Neural cell (in vitro differentiated cells): ENCODE data around the gene KCTD15. TPM values are rescaled to one million over a fixed set of nuclear protein-coding genes. Genes with fewer than 3 reads are reported as not detected.

ENCODE experiments used
- H2AFZ ChIP-seq: fragments of 200-600, 300-800 bp; sonication (generic), shearing (Covaris generic); 2 replicates; pipeline ENCODE4 v1.6.0; 2014; ENCODE audit warnings: low read depth, mild to moderate bottlenecking, antibody characterized with exemption, low read length, moderate library complexity
- H3F3A ChIP-seq: fragments of 200-600 bp; shearing (Covaris generic); 2 replicates; pipeline ENCODE4 v1.6.1; 2016; ENCODE audit warnings: mild to moderate bottlenecking, moderate library complexity, mixed read lengths, antibody characterized with exemption, low read length; ENCODE audit not compliant: insufficient read depth, poor library complexity, severe bottlenecking
- H3K27ac ChIP-seq: fragments of 200-600, 300-800 bp; sonication (generic), shearing (Covaris generic); 2 replicates; pipeline ENCODE4 v1.5.1; 2014; ENCODE audit warnings: mild to moderate bottlenecking, low read length, moderate library complexity
- H3K27me3 ChIP-seq: fragments of 300-800, 200-600 bp; sonication (generic), shearing (Covaris generic); 2 replicates; pipeline ENCODE4 v1.6.0; 2014; ENCODE audit warnings: mild to moderate bottlenecking, low read depth, low read length, moderate library complexity; ENCODE audit not compliant: insufficient read depth
- H3K36me3 ChIP-seq: fragments of 300-800, 200-600 bp; sonication (generic), shearing (Covaris generic); 2 replicates; pipeline ENCODE4 v1.5.1; 2014; ENCODE audit warnings: mild to moderate bottlenecking, antibody characterized with exemption, low read length, moderate library complexity; ENCODE audit not compliant: insufficient read depth
- H3K4me2 ChIP-seq: fragments of 300-800, 200-600 bp; sonication (generic), shearing (Covaris generic); 2 replicates; pipeline ENCODE4 v1.6.0; 2014; ENCODE audit warnings: mild to moderate bottlenecking, low read length
- H3K4me3 ChIP-seq: fragments of 300-800, 200-600 bp; sonication (generic), shearing (Covaris generic); 2 replicates; pipeline ENCODE4 v1.5.1; 2014; ENCODE audit warnings: mild to moderate bottlenecking, low read length, moderate library complexity
- H3K79me2 ChIP-seq: fragments of 200-600 bp; shearing (Covaris generic); replicated peaks from 2 replicates; pipeline ENCODE4 v1.6.0; 2014; ENCODE audit warnings: mild to moderate bottlenecking, low read length, moderate library complexity; ENCODE audit not compliant: insufficient read depth
- H3K9ac ChIP-seq: fragments of 300-800, 200-600 bp; sonication (generic), shearing (Covaris generic); 2 replicates; pipeline ENCODE4 v1.6.1; 2016; ENCODE audit warnings: mild to moderate bottlenecking, low read length, mixed read lengths
- H3K9me2 ChIP-seq: fragments of 200-600 bp; shearing (Covaris generic); 2 replicates; pipeline ENCODE4 v1.6.1; 2016; ENCODE audit warnings: mild to moderate bottlenecking, low read length, mixed read lengths; ENCODE audit not compliant: insufficient read depth
- H3K9me3 ChIP-seq: fragments of 200-600, 300-800 bp; sonication (generic), shearing (Covaris generic); 2 replicates; pipeline ENCODE4 v1.6.1; 2016; ENCODE audit warnings: mild to moderate bottlenecking, mixed run types, low read length, moderate library complexity, mixed read lengths
- H4K20me1 ChIP-seq: fragments of 200-600 bp; shearing (Covaris generic); 2 replicates; pipeline ENCODE4 v1.6.1; 2016; ENCODE audit warnings: mild to moderate bottlenecking, mixed run types; ENCODE audit not compliant: insufficient read depth
- EP300 ChIP-seq: fragments of 450-650 bp; conservative IDR thresholded peaks from 2 replicates; pipeline ENCODE4 v1.6.1; 2014; ENCODE audit warnings: antibody characterized with exemption, mild to moderate bottlenecking, moderate library complexity; ENCODE audit not compliant: poor library complexity, severe bottlenecking
- EZH2 ChIP-seq: fragments of 200-600, 300-800 bp; shearing (Covaris generic), sonication (generic); IDR thresholded peaks from 2 replicates; pipeline ENCODE4 v1.6.1; 2014; ENCODE audit warnings: antibody characterized with exemption, low read length, borderline replicate concordance, mild to moderate bottlenecking; ENCODE audit not compliant: insufficient read depth, poor library complexity, severe bottlenecking
- MXI1 ChIP-seq: fragments of 450-650 bp; conservative IDR thresholded peaks from 2 replicates; pipeline ENCODE4 v1.6.1; 2014; ENCODE audit warnings: antibody characterized with exemption, mild to moderate bottlenecking; ENCODE audit not compliant: poor library complexity, severe bottlenecking
- POLR2AphosphoS5 ChIP-seq: IDR thresholded peaks from 2 replicates; pipeline ENCODE4 v1.6.1; 2012
- RAD21 ChIP-seq: fragments of 450-650 bp; conservative IDR thresholded peaks from 2 replicates; pipeline ENCODE4 v1.6.1; 2014; ENCODE audit warnings: antibody characterized with exemption, mild to moderate bottlenecking, moderate library complexity
- REST ChIP-seq: IDR thresholded peaks from 2 replicates; pipeline ENCODE4 v1.6.1; 2012; ENCODE audit warnings: borderline replicate concordance
- SMC3 ChIP-seq: fragments of 450-650 bp; conservative IDR thresholded peaks from 2 replicates; pipeline ENCODE4 v1.6.1; 2014; ENCODE audit warnings: antibody characterized with exemption, mild to moderate bottlenecking, moderate library complexity; ENCODE audit not compliant: poor library complexity
- TAF1 ChIP-seq: IDR thresholded peaks from 2 replicates; pipeline ENCODE4 v1.6.1; 2012; ENCODE audit warnings: low read depth
- polyA plus RNA-seq: library from polyadenylated mRNA; depleted of rRNA; stranded (reverse); fragments of >200 nt; gene quantifications from 2 replicates; pipeline ENCODE4 v1.2.3, GENCODE V29; 2014
- TF ChIP-seq, protein P1 (sequence below): fragments of 450-650 bp; IDR thresholded peaks from 2 replicates; pipeline ENCODE4 v1.5.1; 2014; ENCODE audit warnings: antibody characterized with exemption, mild to moderate bottlenecking, moderate library complexity; ENCODE audit not compliant: poor library complexity, severe bottlenecking

Gene KCTD15
- polyA plus RNA-seq, 1 donor from 2014 or later: 67.9 TPM

- H3K4me3 ChIP-seq: no peak overlapping the region
- no peaks in the 10 kb centered on the region for H3K79me2 ChIP-seq
- no peaks in the 10 kb centered on the region for H3K9me3 ChIP-seq
- H3K9ac ChIP-seq: no peak overlapping the region
- no peak overlapping the region for H3K4me2 ChIP-seq
- no peaks in the 10 kb centered on the region for H3K36me3 ChIP-seq
- no peaks in the 10 kb centered on the region for H3K27me3 ChIP-seq
- TF ChIP-seq, protein P1, sequence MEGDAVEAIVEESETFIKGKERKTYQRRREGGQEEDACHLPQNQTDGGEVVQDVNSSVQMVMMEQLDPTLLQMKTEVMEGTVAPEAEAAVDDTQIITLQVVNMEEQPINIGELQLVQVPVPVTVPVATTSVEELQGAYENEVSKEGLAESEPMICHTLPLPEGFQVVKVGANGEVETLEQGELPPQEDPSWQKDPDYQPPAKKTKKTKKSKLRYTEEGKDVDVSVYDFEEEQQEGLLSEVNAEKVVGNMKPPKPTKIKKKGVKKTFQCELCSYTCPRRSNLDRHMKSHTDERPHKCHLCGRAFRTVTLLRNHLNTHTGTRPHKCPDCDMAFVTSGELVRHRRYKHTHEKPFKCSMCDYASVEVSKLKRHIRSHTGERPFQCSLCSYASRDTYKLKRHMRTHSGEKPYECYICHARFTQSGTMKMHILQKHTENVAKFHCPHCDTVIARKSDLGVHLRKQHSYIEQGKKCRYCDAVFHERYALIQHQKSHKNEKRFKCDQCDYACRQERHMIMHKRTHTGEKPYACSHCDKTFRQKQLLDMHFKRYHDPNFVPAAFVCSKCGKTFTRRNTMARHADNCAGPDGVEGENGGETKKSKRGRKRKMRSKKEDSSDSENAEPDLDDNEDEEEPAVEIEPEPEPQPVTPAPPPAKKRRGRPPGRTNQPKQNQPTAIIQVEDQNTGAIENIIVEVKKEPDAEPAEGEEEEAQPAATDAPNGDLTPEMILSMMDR: no peak
- TF ChIP-seq REST (no peak), RAD21 (no peak), TAF1 (no peak), SMC3 (no peak), EP300 (no peak), POLR2AphosphoS5 (no peak), EZH2 (no peak), MXI1 (no peak)
- no peaks in the 10 kb centered on the region for H3F3A ChIP-seq
- no peaks in the 10 kb centered on the region for H4K20me1 ChIP-seq
- H2AFZ ChIP-seq: no peak overlapping the region
- H3K27ac ChIP-seq: no peak overlapping the region
- H3K9me2 ChIP-seq: no peaks in the 10 kb centered on the region
These were observed 23.5 kb downstream of the KCTD15 start for GRCh38 chr19:33819880-33820781.

DNA sequence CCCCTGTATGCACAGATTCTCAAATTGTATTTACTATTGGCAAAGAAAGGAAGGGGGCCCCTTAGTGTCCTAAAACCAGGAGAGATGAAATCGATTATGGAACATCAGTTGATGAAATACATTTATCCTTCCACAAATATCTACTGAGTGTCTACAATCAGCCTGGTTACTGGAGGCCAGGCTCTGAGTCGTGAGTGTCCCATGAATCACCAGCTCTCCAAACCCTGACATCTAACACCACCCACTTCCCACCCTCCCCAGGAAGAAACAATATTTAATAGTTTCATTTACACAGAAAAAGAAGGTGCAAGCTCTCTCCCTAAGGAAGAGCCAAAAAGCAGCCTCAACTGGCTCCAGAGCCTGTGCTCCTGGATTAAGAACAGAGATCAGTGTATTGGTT, 25.2 kb downstream of the KCTD15 start:
- H3K36me3 ChIP-seq: no peaks in the 10 kb centered on the region
- H3K79me2 ChIP-seq: no peaks in the 10 kb centered on the region
- H3K9me2 ChIP-seq: no peaks in the 10 kb centered on the region
- TF ChIP-seq EP300 (no peak), MXI1 (no peak), EZH2 (no peak), POLR2AphosphoS5 (no peak), REST (no peak), SMC3 (no peak), RAD21 (no peak)
- TF ChIP-seq, protein P1: no peak
- H2AFZ ChIP-seq: no peak overlapping the region
- H4K20me1 ChIP-seq: no peaks in the 10 kb centered on the region
- no peaks in the 10 kb centered on the region for H3F3A ChIP-seq
- H3K4me2 ChIP-seq: no peak overlapping the region
- no peaks in the 10 kb centered on the region for H3K27me3 ChIP-seq
- no peak overlapping the region for H3K9ac ChIP-seq
- no peak overlapping the region for H3K27ac ChIP-seq
- H3K4me3 ChIP-seq: no peak overlapping the region
- H3K9me3 ChIP-seq: no peaks in the 10 kb centered on the region
